GM12878 (cell line): ENCODE results near the gene DDRGK1. TPM values are rescaled to one million over a fixed set of nuclear protein-coding genes. Genes with fewer than 3 reads are reported as not detected.

Experiments
- CBX5 ChIP-seq: sonication (generic); IDR thresholded peaks from 2 replicates; pipeline ENCODE4 v1.6.1; 2016; ENCODE audit warnings: low read depth, moderate library complexity, mild to moderate bottlenecking, inconsistent platforms
- CREB1 ChIP-seq: IDR thresholded peaks from 2 replicates; pipeline ENCODE4 v1.6.1; 2012; ENCODE audit warnings: low read depth, mild to moderate bottlenecking, inconsistent platforms
- GATAD2B ChIP-seq: fragments of 450-650 bp; conservative IDR thresholded peaks from 2 replicates; pipeline ENCODE4 v1.6.1; 2017; ENCODE audit warnings: low read depth, mild to moderate bottlenecking, moderate library complexity
- HCFC1 ChIP-seq: fragments of 150-350 bp; IDR thresholded peaks from 2 replicates; pipeline ENCODE4 v1.6.1; 2014; ENCODE audit warnings: low read length
- HDGF ChIP-seq: fragments of 450-650 bp; IDR thresholded peaks from 2 replicates; pipeline ENCODE4 v1.6.1; 2016; ENCODE audit warnings: antibody characterized with exemption
- JUNB ChIP-seq: IDR thresholded peaks from 2 replicates; pipeline ENCODE4 v1.6.1; 2016; ENCODE audit warnings: antibody characterized with exemption, mild to moderate bottlenecking
- MXI1 ChIP-seq: fragments of 150-350 bp; IDR thresholded peaks from 2 replicates; pipeline ENCODE4 v1.6.1; 2011; ENCODE audit warnings: low read depth, mild to moderate bottlenecking, inconsistent platforms, low read length, improper control_type of control experiment
- NBN ChIP-seq: fragments of 450-650 bp; IDR thresholded peaks from 2 replicates; pipeline ENCODE4 v1.6.1; 2016
- NFXL1 ChIP-seq: fragments of 450-650 bp; IDR thresholded peaks from 2 replicates; pipeline ENCODE4 v1.6.1; 2017; ENCODE audit warnings: antibody characterized with exemption, mild to moderate bottlenecking, borderline replicate concordance
- NFYB ChIP-seq: IDR thresholded peaks from 2 replicates; pipeline ENCODE4 v1.6.1; 2011; ENCODE audit warnings: low read depth, mild to moderate bottlenecking, low read length, improper control_type of control experiment, moderate library complexity; ENCODE audit not compliant: insufficient read depth
- PKNOX1 ChIP-seq: fragments of 450-650 bp; IDR thresholded peaks from 2 replicates; pipeline ENCODE4 v1.6.1; 2016; ENCODE audit warnings: mild to moderate bottlenecking
- POLR2A ChIP-seq: IDR thresholded peaks from 2 replicates; pipeline ENCODE4 v1.6.1; 2011; ENCODE audit warnings: low read depth, mild to moderate bottlenecking, low read length
- RAD21 ChIP-seq: IDR thresholded peaks from 2 replicates; pipeline ENCODE4 v1.6.1; 2011; ENCODE audit warnings: mild to moderate bottlenecking, low read depth, low read length, moderate library complexity; ENCODE audit not compliant: insufficient read depth
- RAD51 ChIP-seq: fragments of 450-650 bp; IDR thresholded peaks from 2 replicates; pipeline ENCODE4 v1.6.1; 2016; ENCODE audit warnings: moderate library complexity, mild to moderate bottlenecking, inconsistent platforms
- SMC3 ChIP-seq: IDR thresholded peaks from 2 replicates; pipeline ENCODE4 v1.6.1; 2011; ENCODE audit warnings: low read length, improper control_type of control experiment, borderline replicate concordance
- TCF3 ChIP-seq: IDR thresholded peaks from 2 replicates; pipeline ENCODE4 v1.6.1; 2012; ENCODE audit warnings: low read depth, mild to moderate bottlenecking, low read length, borderline replicate concordance; ENCODE audit not compliant: insufficient read depth
- TCF7 ChIP-seq: IDR thresholded peaks from 2 replicates; pipeline ENCODE4 v1.6.1; 2014; ENCODE audit warnings: antibody characterized with exemption, borderline replicate concordance
- YY1 ChIP-seq: IDR thresholded peaks from 2 replicates; pipeline ENCODE4 v1.6.1; 2011; ENCODE audit warnings: low read depth, mild to moderate bottlenecking, low read length
- ZBTB33 ChIP-seq: fragments of 450-650 bp; IDR thresholded peaks from 2 replicates; pipeline ENCODE4 v1.6.1; 2017; ENCODE audit warnings: mild to moderate bottlenecking
- ZNF207 ChIP-seq: fragments of 450-650 bp; IDR thresholded peaks from 2 replicates; pipeline ENCODE4 v1.6.1; 2014; ENCODE audit warnings: antibody characterized with exemption, mild to moderate bottlenecking, borderline replicate concordance
- ZSCAN29 ChIP-seq: fragments of 450-650 bp; IDR thresholded peaks from 2 replicates; pipeline ENCODE4 v1.6.1; 2017; ENCODE audit warnings: mild to moderate bottlenecking, moderate library complexity
- polyA plus RNA-seq, 11 experiments: library from polyadenylated mRNA; depleted of rRNA in 4 of 11; unstranded in 6 of 11; stranded (reverse) in 5 of 11; fragments of >200 nt; fragmentation: Nextera tagmentation in 4 of 11; fragmentation: Illumina TruSeq in 1 of 11; extraction: Ambion mirVana in 4 of 11; extraction: Trizol in 1 of 11; gene quantifications; 1 replicate in 1 of 11; 2 replicates in 10 of 11; pipeline versions ENCODE4 v1.2.1 to v1.2.3, GENCODE V29; 2011 to 2016; ENCODE audit warnings: inconsistent platforms in 2 of 11, missing spikeins in 2 of 11, low read depth in 1 of 11
- total RNA-seq, 4 experiments: library from RNA; depleted of rRNA in 3 of 4; stranded (reverse); fragments of >200 nt in 3 of 4; fragmentation: Illumina TruSeq in 1 of 4; extraction: Trizol in 1 of 4; gene quantifications; 2 replicates each; pipeline versions ENCODE4 v1.2.1 to v1.2.3, GENCODE V29; 2013 to 2021
- TF ChIP-seq, protein P1 (sequence below): IDR thresholded peaks from 2 replicates; pipeline ENCODE4 v1.6.1; 2012; ENCODE audit warnings: low read depth, low read length, improper control_type of control experiment
- TF ChIP-seq, protein P2 (sequence below), 3 experiments: IDR thresholded peaks in 2 of 3; conservative IDR thresholded peaks in 1 of 3; 2 replicates each; pipeline ENCODE4 v1.5.1; 2011; ENCODE audit warnings: low read depth in 3 of 3, low read length in 3 of 3, mild to moderate bottlenecking in 3 of 3, control low read depth in 2 of 3, moderate library complexity in 2 of 3, inconsistent platforms in 1 of 3, mixed read lengths in 1 of 3; ENCODE audit not compliant: control insufficient read depth in 2 of 3, insufficient read depth in 1 of 3; ENCODE audit errors: extremely low read depth in 1 of 3
- TF ChIP-seq, protein P3 (sequence below): IDR thresholded peaks from 2 replicates; pipeline ENCODE4 v1.6.1; 2012; ENCODE audit warnings: low read depth, low read length, improper control_type of control experiment

DDRGK1 gene
- total and polyA plus RNA-seq, 10 of the 15 experiments (the other 5 are each of a cell fraction or from before 2014, with no cell fraction given): 4.0 to 55.2 (median 39.7) TPM

DNA sequence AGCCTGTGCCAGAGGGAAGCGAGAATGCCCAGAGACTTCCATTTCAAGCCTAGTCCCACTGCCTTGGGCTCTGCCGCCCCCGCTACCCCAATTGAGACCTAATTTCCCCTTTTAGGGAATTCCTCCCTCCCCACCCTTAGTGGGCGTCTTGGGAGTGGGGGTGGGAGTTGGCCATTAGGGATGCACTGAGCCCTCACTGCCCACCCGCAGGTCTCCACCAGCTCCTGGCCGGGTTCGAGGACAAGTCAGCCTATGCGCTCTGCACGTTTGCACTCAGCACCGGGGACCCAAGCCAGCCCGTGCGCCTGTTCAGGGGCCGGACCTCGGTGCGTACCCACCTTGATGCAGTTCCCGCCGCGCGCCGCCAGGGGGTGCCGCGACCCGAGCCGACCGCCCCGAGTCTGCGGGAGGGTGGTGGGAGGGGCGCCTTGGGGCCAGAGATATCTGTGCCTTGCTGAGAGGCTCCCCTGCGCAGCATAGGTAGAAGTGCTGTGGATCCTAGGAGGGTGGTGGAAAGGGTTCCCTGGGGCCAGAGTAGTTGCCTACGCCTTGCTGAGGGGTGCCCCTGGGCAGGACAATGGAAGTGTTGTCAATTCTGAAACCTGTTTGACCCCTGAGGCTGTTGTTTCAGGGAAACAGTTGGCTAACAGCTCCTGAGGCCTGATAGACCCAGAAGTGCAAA is 14.0 kb upstream of the DDRGK1 start (continued):
- TF ChIP-seq, protein P1, sequence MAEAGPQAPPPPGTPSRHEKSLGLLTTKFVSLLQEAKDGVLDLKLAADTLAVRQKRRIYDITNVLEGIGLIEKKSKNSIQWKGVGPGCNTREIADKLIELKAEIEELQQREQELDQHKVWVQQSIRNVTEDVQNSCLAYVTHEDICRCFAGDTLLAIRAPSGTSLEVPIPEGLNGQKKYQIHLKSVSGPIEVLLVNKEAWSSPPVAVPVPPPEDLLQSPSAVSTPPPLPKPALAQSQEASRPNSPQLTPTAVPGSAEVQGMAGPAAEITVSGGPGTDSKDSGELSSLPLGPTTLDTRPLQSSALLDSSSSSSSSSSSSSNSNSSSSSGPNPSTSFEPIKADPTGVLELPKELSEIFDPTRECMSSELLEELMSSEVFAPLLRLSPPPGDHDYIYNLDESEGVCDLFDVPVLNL: no peak
- TF ChIP-seq, protein P2, sequence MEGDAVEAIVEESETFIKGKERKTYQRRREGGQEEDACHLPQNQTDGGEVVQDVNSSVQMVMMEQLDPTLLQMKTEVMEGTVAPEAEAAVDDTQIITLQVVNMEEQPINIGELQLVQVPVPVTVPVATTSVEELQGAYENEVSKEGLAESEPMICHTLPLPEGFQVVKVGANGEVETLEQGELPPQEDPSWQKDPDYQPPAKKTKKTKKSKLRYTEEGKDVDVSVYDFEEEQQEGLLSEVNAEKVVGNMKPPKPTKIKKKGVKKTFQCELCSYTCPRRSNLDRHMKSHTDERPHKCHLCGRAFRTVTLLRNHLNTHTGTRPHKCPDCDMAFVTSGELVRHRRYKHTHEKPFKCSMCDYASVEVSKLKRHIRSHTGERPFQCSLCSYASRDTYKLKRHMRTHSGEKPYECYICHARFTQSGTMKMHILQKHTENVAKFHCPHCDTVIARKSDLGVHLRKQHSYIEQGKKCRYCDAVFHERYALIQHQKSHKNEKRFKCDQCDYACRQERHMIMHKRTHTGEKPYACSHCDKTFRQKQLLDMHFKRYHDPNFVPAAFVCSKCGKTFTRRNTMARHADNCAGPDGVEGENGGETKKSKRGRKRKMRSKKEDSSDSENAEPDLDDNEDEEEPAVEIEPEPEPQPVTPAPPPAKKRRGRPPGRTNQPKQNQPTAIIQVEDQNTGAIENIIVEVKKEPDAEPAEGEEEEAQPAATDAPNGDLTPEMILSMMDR (IDR thresholded peaks at IDR 0.05 in 2 of 3, conservative IDR thresholded peaks at IDR 0.05 in 1 of 3; ENCODE audit: control insufficient read depth in 2 of 3, extremely low read depth in 1 of 3, insufficient read depth in 1 of 3, low read depth in 3 of 3, low read length in 3 of 3): peak; percentile 78 to 89 (median 87)
- TF ChIP-seq, protein P3, sequence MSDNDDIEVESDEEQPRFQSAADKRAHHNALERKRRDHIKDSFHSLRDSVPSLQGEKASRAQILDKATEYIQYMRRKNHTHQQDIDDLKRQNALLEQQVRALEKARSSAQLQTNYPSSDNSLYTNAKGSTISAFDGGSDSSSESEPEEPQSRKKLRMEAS: no peak
- TF ChIP-seq TCF3: no peak
- TF ChIP-seq CREB1: no peak
- no peak for TF ChIP-seq ZBTB33
- TF ChIP-seq ZNF207: no peak
- TF ChIP-seq HCFC1: no peak
- TF ChIP-seq MXI1: no peak
- 0 out of 2 replicates have a peak, but pooled peaks have one; percentile 56 for TF ChIP-seq HDGF
- TF ChIP-seq NFYB: no peak
- no peak for TF ChIP-seq TCF7
- no peak for TF ChIP-seq JUNB
- TF ChIP-seq RAD21: peak; percentile 76
- 0 out of 2 replicates have a peak, but pooled peaks have one; percentile 35 for TF ChIP-seq GATAD2B
- no peak for TF ChIP-seq NFXL1
- TF ChIP-seq CBX5: no peak
- no peak for TF ChIP-seq RAD51
- TF ChIP-seq YY1: peak; percentile 52; the same call in 1 of the 2 replicates
- no peak for TF ChIP-seq ZSCAN29
- no peak for TF ChIP-seq NBN
- no peak for TF ChIP-seq PKNOX1
- no peak for TF ChIP-seq POLR2A
- peak; percentile 64 for TF ChIP-seq SMC3
